ENCODE data around the gene NPHS1.

DNA sequence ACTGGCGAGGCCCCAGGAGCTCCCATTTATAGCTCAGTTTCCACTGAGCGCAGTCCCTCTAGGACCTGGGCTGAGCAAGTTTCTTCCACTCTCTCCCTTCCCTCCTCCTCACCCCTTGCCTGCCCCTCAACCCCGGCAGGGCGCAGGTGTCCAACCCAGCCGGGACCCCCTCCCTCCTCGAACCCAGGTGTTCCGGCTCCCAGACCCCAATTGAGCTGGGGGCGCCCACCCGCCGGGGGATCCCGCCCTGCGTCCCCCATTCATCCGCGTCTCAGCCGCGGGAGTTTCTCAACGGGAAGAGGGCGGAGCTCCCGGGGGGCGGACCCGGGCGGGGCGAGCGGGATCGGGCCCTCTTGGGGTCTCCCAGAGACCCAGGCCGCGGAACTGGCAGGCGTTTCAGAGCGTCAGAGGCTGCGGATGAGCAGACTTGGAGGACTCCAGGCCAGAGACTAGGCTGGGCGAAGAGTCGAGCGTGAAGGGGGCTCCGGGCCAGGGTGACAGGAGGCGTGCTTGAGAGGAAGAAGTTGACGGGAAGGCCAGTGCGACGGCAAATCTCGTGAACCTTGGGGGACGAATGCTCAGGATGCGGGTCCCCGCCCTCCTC lies 4.3 kb upstream of the NPHS1 start, which contains the start of gene KIRREL2:
- peak in 2 of 3 donors; percentile 25 to 45 for TF ChIP-seq POLR2A (IDR thresholded peaks at IDR 0.05)
- TF ChIP-seq, protein P1, sequence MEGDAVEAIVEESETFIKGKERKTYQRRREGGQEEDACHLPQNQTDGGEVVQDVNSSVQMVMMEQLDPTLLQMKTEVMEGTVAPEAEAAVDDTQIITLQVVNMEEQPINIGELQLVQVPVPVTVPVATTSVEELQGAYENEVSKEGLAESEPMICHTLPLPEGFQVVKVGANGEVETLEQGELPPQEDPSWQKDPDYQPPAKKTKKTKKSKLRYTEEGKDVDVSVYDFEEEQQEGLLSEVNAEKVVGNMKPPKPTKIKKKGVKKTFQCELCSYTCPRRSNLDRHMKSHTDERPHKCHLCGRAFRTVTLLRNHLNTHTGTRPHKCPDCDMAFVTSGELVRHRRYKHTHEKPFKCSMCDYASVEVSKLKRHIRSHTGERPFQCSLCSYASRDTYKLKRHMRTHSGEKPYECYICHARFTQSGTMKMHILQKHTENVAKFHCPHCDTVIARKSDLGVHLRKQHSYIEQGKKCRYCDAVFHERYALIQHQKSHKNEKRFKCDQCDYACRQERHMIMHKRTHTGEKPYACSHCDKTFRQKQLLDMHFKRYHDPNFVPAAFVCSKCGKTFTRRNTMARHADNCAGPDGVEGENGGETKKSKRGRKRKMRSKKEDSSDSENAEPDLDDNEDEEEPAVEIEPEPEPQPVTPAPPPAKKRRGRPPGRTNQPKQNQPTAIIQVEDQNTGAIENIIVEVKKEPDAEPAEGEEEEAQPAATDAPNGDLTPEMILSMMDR (IDR thresholded peaks at IDR 0.05), result no peak
